HEK293 (cell line): ENCODE data around the gene NCK1.
"Not testable (repeated sequence)": the region's sequence is repeated elsewhere in the genome, so short reads cannot be mapped to it uniquely, and the experiment has no call there.

Source experiments
- CTCF ChIP-seq: fragments of 450-650 bp; formaldehyde crosslinking; IDR thresholded peaks from 2 replicates; pipeline ENCODE4 v1.5.1; 2016; ENCODE audit warnings: missing biosample characterization, missing genetic modification characterization
- MYNN ChIP-seq: fragments of 450-650 bp; formaldehyde crosslinking; IDR thresholded peaks from 2 replicates; pipeline ENCODE4 v1.5.1; 2016; ENCODE audit warnings: missing biosample characterization, missing genetic modification characterization, borderline replicate concordance
- REST ChIP-seq: fragments of 450-650 bp; formaldehyde crosslinking; IDR thresholded peaks from 2 replicates; pipeline ENCODE4 v1.5.1; 2016; ENCODE audit warnings: missing biosample characterization, missing genetic modification characterization
- ZBTB1 ChIP-seq: fragments of 450-650 bp; formaldehyde crosslinking; IDR thresholded peaks from 2 replicates; pipeline ENCODE4 v1.5.1; 2016; ENCODE audit warnings: missing biosample characterization, missing genetic modification characterization
- ZBTB21 ChIP-seq: fragments of 450-650 bp; formaldehyde crosslinking; IDR thresholded peaks from 2 replicates; pipeline ENCODE4 v1.5.1; 2017; ENCODE audit warnings: missing biosample characterization, missing genetic modification characterization
- ZNF132 ChIP-seq: fragments of 450-650 bp; formaldehyde crosslinking; IDR thresholded peaks from 2 replicates; pipeline ENCODE4 v1.5.1; 2017; ENCODE audit warnings: missing biosample characterization, missing genetic modification characterization, borderline replicate concordance
- ZNF274 ChIP-seq, 2 experiments: fragments of 200-500 bp in 1 of 2; fragments of 450-650 bp in 1 of 2; sonication (Bioruptor generic) in 1 of 2; formaldehyde crosslinking in 1 of 2; IDR thresholded peaks; 2 replicates each; pipeline versions ENCODE4 v1.5.1 to v1.6.1; 2014 to 2016; ENCODE audit warnings: borderline replicate concordance in 1 of 2, inconsistent platforms in 1 of 2, low read length in 1 of 2, missing biosample characterization in 1 of 2, missing genetic modification characterization in 1 of 2
- ZNF48 ChIP-seq: fragments of 450-650 bp; formaldehyde crosslinking; IDR thresholded peaks from 2 replicates; pipeline ENCODE4 v1.5.1; 2016; ENCODE audit warnings: missing biosample characterization, missing genetic modification characterization
- TF ChIP-seq, protein P1 (sequence below): fragments of 450-650 bp; formaldehyde crosslinking; IDR thresholded peaks from 2 replicates; pipeline ENCODE4 v1.5.1; 2016; ENCODE audit warnings: missing biosample characterization, missing genetic modification characterization, low read depth
- TF ChIP-seq, protein P2 (sequence below): fragments of 450-650 bp; formaldehyde crosslinking; IDR thresholded peaks from 2 replicates; pipeline ENCODE4 v1.5.1; 2016; ENCODE audit warnings: missing biosample characterization, missing genetic modification characterization

DNA sequence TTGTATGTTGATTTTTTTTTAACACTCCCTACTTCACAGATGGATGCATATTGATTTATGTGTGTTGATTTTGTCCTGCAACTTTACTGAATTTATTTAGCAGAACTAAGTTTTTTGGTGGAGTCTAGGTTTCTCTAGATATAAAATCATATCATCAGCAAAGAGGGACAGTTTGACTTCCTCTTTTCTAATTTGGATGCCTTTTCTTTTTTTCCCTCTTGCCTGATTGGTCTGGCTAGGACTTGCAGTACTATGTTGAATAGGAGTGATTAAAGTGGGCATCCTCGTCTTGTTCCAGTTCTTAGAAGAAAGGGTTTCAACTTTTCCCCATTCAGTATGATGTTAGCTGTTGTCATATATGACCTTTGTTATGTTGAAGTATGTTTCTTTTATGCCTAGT lies 38.7 kb downstream of the NCK1 start:
- TF ChIP-seq REST (tag by site-specific recombination); CTCF (tag by site-specific recombination); ZNF132 (tag by site-specific recombination); ZNF48 (tag by site-specific recombination); ZNF274 (IDR thresholded peaks at IDR 0.05; ENCODE audit: low read length); ZNF274 (tag by site-specific recombination; IDR thresholded peaks at IDR 0.05; ENCODE audit: borderline replicate concordance); ZBTB1; ZBTB21; MYNN: not testable (repeated sequence)
- TF ChIP-seq, protein P1, sequence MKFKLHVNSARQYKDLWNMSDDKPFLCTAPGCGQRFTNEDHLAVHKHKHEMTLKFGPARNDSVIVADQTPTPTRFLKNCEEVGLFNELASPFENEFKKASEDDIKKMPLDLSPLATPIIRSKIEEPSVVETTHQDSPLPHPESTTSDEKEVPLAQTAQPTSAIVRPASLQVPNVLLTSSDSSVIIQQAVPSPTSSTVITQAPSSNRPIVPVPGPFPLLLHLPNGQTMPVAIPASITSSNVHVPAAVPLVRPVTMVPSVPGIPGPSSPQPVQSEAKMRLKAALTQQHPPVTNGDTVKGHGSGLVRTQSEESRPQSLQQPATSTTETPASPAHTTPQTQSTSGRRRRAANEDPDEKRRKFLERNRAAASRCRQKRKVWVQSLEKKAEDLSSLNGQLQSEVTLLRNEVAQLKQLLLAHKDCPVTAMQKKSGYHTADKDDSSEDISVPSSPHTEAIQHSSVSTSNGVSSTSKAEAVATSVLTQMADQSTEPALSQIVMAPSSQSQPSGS (tag by site-specific recombination), result not testable (repeated sequence)
- TF ChIP-seq, protein P2, sequence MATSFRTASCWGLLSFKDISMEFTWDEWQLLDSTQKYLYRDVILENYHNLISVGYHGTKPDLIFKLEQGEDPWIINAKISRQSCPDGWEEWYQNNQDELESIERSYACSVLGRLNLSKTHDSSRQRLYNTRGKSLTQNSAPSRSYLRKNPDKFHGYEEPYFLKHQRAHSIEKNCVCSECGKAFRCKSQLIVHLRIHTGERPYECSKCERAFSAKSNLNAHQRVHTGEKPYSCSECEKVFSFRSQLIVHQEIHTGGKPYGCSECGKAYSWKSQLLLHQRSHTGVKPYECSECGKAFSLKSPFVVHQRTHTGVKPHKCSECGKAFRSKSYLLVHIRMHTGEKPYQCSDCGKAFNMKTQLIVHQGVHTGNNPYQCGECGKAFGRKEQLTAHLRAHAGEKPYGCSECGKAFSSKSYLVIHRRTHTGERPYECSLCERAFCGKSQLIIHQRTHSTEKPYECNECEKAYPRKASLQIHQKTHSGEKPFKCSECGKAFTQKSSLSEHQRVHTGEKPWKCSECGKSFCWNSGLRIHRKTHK (tag by site-specific recombination), result not testable (repeated sequence)
